Ovary (tissue), 3 donors: ENCODE results near the gene PRPSAP1.

Source experiments
- CTCF ChIP-seq, 3 donors: fragments of 450-650 bp in 2 of 3; fragments of 200-600 bp in 1 of 3; IDR thresholded peaks; one replicate each; pipeline versions ENCODE4 v1.5.1 to v1.8.0; 2016 to 2022; ENCODE audit warnings: antibody characterized with exemption in 3 of 3, mild to moderate bottlenecking in 1 of 3
- EP300 ChIP-seq: sonication (generic); formaldehyde crosslinking; IDR thresholded peaks from one replicate; pipeline ENCODE4 v1.6.1; 2017; ENCODE audit warnings: antibody characterized with exemption
- donor health status: DM: no; HTN: no; CAD: no.

- TF ChIP-seq EP300 (no peak), CTCF (IDR thresholded peaks at IDR 0.05) (no peak)
These were observed 4.0 kb upstream of the PRPSAP1 start for GRCh38 chr17:76357597-76358158.
